K562 (cell line): Measurements from ENCODE around the gene SLC36A1. TPM values are rescaled to one million over a fixed set of nuclear protein-coding genes. Genes with fewer than 3 reads are reported as not detected.

ENCODE experiments used
- ATAC-seq: fragments of 200-7000 bp; cut with Tn5 transposase; 3 replicates; pipeline ENCODE4 v1.9.1; 2020; ENCODE audit warnings: moderate library complexity
- BruUV-seq: library from RNA; stranded (reverse); fragments of 400-500 nt; replicated peaks from 2 replicates; lab custom pipeline; 2021; lab: Mats Ljungman, UMichigan
- CTCF ChIA-PET: fragments of 300-600 bp; formaldehyde crosslinking; extraction: SDS; loops from one replicate; lab custom pipeline; 2021; ENCODE audit warnings: low intra/inter-chr PET ratio; lab: Yijun Ruan, JAX
- POLR2A ChIA-PET: fragments of 300-600, 350-650 bp; sonication (Branson Sonifier 250); formaldehyde crosslinking; extraction: SDS; loops from one replicate; lab custom pipeline; 2021; ENCODE audit warnings: antibody characterized with exemption, inconsistent platforms; lab: Yijun Ruan, JAX
- DNase-seq, 4 experiments: peaks; one replicate each; pipeline versions ENCODE4 v3.0.0 to v3.0.0-alpha.2; 2011 to 2018; ENCODE audit warnings: low spot score in 3 of 4, mixed read lengths in 3 of 4; ENCODE audit errors: extremely low read depth in 1 of 4
- FAIRE-seq: peaks from 2 replicates; lab custom pipeline; 2011; peaks lifted over from hg19 to GRCh38; lab: Jason Lieb, UNC
- H2AFZ ChIP-seq: 2 replicates; pipeline ENCODE4 v1.6.0; 2011; ENCODE audit warnings: low read depth, low read length, control low read depth, inconsistent platforms
- H3K27ac ChIP-seq: fragments of 200-600 bp; 3 replicates; pipeline ENCODE4 v1.8.0; 2011; ENCODE audit warnings: low read depth, mild to moderate bottlenecking, control low read depth, inconsistent platforms, low read length, moderate library complexity, mixed read lengths; ENCODE audit errors: extremely low read depth
- H3K27me3 ChIP-seq, 2 experiments: fragments of 300-600 bp in 1 of 2; 2 replicates in 1 of 2; 3 replicates in 1 of 2; pipeline versions ENCODE4 v1.6.0 to v1.8.0; 2011; ENCODE audit warnings: inconsistent platforms in 2 of 2, low read length in 2 of 2, mild to moderate bottlenecking in 1 of 2, mixed read lengths in 1 of 2, moderate library complexity in 1 of 2; ENCODE audit not compliant: control insufficient read depth in 2 of 2, insufficient read depth in 2 of 2
- H3K36me3 ChIP-seq: fragments of 300-600 bp; 3 replicates; pipeline ENCODE4 v1.8.0; 2011; ENCODE audit warnings: mild to moderate bottlenecking, low read length, inconsistent platforms; ENCODE audit not compliant: control insufficient read depth, insufficient read depth
- H3K4me1 ChIP-seq, 2 experiments: fragments of 200-600 bp in 1 of 2; replicated peaks in 1 of 2; 2 replicates in 1 of 2; 3 replicates in 1 of 2; pipeline versions ENCODE4 v1.5.1 to v1.8.0; 2011; ENCODE audit warnings: inconsistent platforms in 2 of 2, low read length in 2 of 2, mild to moderate bottlenecking in 1 of 2, mixed read lengths in 1 of 2, moderate library complexity in 1 of 2; ENCODE audit not compliant: control insufficient read depth in 2 of 2, insufficient read depth in 2 of 2
- H3K4me2 ChIP-seq: 2 replicates; pipeline ENCODE4 v1.6.1; 2011; ENCODE audit warnings: low read length, control low read depth, inconsistent platforms, mixed read lengths; ENCODE audit not compliant: insufficient read depth
- H3K4me3 ChIP-seq: fragments of 200-600 bp; sonication (generic), shearing (Covaris generic); 2 replicates; pipeline ENCODE4 v1.5.1; 2016; ENCODE audit warnings: control low read depth, inconsistent platforms
- H3K79me2 ChIP-seq: fragments of 200-600 bp; 3 replicates; pipeline ENCODE4 v1.8.0; 2011; ENCODE audit warnings: low read length, inconsistent platforms; ENCODE audit not compliant: control insufficient read depth, insufficient read depth
- H3K9ac ChIP-seq, 2 experiments: 2 replicates each; pipeline versions ENCODE4 v1.6.0 to v1.6.1; 2011; ENCODE audit warnings: low read depth in 2 of 2, low read length in 2 of 2, control low read depth in 1 of 2, inconsistent platforms in 1 of 2, mild to moderate bottlenecking in 1 of 2, mixed read lengths in 1 of 2; ENCODE audit not compliant: insufficient read depth in 1 of 2
- H3K9me1 ChIP-seq: one replicate; pipeline ENCODE4 v1.6.0; 2011; ENCODE audit warnings: inconsistent platforms, mild to moderate bottlenecking, low read length, moderate library complexity; ENCODE audit not compliant: control insufficient read depth, insufficient read depth
- H3K9me3 ChIP-seq: replicated peaks from 2 replicates; pipeline ENCODE4 v1.5.1; 2011; ENCODE audit warnings: low read depth, low read length, inconsistent platforms; ENCODE audit not compliant: control insufficient read depth, insufficient read depth
- H4K20me1 ChIP-seq: replicated peaks from 2 replicates; pipeline ENCODE4 v1.6.1; 2011; ENCODE audit warnings: low read length, inconsistent platforms, mixed read lengths; ENCODE audit not compliant: control insufficient read depth, insufficient read depth
- ARID1B ChIP-seq: fragments of 450-650 bp; IDR thresholded peaks from 2 replicates; pipeline ENCODE4 v1.6.1; 2016; ENCODE audit warnings: antibody characterized with exemption, mild to moderate bottlenecking, inconsistent platforms
- BMI1 ChIP-seq: fragments of 150-350 bp; IDR thresholded peaks from 2 replicates; pipeline ENCODE4 v1.6.1; 2014; ENCODE audit warnings: low read length
- ETV6 ChIP-seq, 3 experiments: fragments of 150-350 bp in 1 of 3; sonication (generic) in 1 of 3; formaldehyde crosslinking in 1 of 3; IDR thresholded peaks; 2 replicates each; pipeline versions ENCODE4 v1.6.1 to v1.8.0; 2014 to 2022; ENCODE audit warnings: borderline replicate concordance in 2 of 3, low read depth in 2 of 3, antibody characterized with exemption in 1 of 3, low read length in 1 of 3, mild to moderate bottlenecking in 1 of 3, missing genetic modification reagents in 1 of 3
- FOS ChIP-seq: IDR thresholded peaks from 3 replicates; pipeline ENCODE4 v1.6.1; 2011; ENCODE audit not compliant: insufficient read length; ENCODE audit errors: extremely low read depth
- HDAC2 ChIP-seq: fragments of 450-650 bp; IDR thresholded peaks from 2 replicates; pipeline ENCODE4 v1.6.1; 2016; ENCODE audit warnings: mild to moderate bottlenecking
- LARP7 ChIP-seq: fragments of 450-650 bp; IDR thresholded peaks from 2 replicates; pipeline ENCODE4 v1.6.1; 2016
- LCOR ChIP-seq: sonication (generic); formaldehyde crosslinking; IDR thresholded peaks from 2 replicates; pipeline ENCODE4 v1.8.0; 2022; ENCODE audit warnings: mild to moderate bottlenecking, missing genetic modification reagents
- RCOR1 ChIP-seq, 2 experiments: IDR thresholded peaks; 2 replicates each; pipeline ENCODE4 v1.6.1; 2012; ENCODE audit warnings: low read depth in 2 of 2, low read length in 2 of 2, borderline replicate concordance in 1 of 2, improper control_type of control experiment in 1 of 2
- TAL1 ChIP-seq: fragments of 450-650 bp; IDR thresholded peaks from 2 replicates; pipeline ENCODE4 v1.6.1; 2016; ENCODE audit warnings: mild to moderate bottlenecking
- ZNF445 ChIP-seq: fragments of 250-450 bp; sonication (Bioruptor Pico); IDR thresholded peaks from 2 replicates; pipeline ENCODE4 v1.4.0; 2020; ENCODE audit warnings: low read depth, mild to moderate bottlenecking, moderate library complexity
- ZNF668 ChIP-seq: fragments of 250-450 bp; sonication (Bioruptor Pico); IDR thresholded peaks from 2 replicates; pipeline ENCODE4 v1.8.0; 2022; ENCODE audit warnings: mild to moderate bottlenecking, inconsistent platforms
- ZNF699 ChIP-seq: fragments of 250-450 bp; sonication (Bioruptor Pico); IDR thresholded peaks from 2 replicates; pipeline ENCODE4 v1.8.0; 2021; ENCODE audit warnings: mild to moderate bottlenecking, moderate library complexity; ENCODE audit not compliant: insufficient replicate concordance
- WGBS: fragments of 100-300 bp; shearing (Covaris generic); methylation state at CpG from one replicate; pipeline ENCODE4 v1.1.6; 2016; ENCODE audit warnings: low coverage, mixed read lengths; ENCODE audit not compliant: insufficient coverage; ENCODE audit errors: missing lambda C conversion rate; 5-methylcytosine and 5-hydroxymethylcytosine counted together
- in situ Hi-C: fragments of 300-500 bp; cut with MboI; formaldehyde crosslinking; loops from 4 replicates; pipeline ENCODE4 v1.15.0; 2018; ENCODE audit warnings: inconsistent platforms, mixed read lengths
- intact Hi-C: fragments of 100-400 bp; cut with micrococcal nuclease; formaldehyde crosslinking; loops from 2 replicates; pipeline ENCODE4 v1.14.2; 2022
- polyA plus RNA-seq, 8 experiments: library from polyadenylated mRNA; depleted of rRNA in 4 of 8; stranded (reverse) in 5 of 8; unstranded in 3 of 8; fragments of >200 nt; fragmentation: Nextera tagmentation in 2 of 8; fragmentation: Illumina TruSeq in 1 of 8; extraction: Ambion mirVana in 2 of 8; extraction: Trizol in 1 of 8; gene quantifications; 2 replicates each; pipeline versions ENCODE4 v1.2.1 to v1.2.3, GENCODE V29; 2011 to 2014; ENCODE audit warnings: inconsistent platforms in 1 of 8, missing spikeins in 1 of 8
- total RNA-seq, 7 experiments: library from RNA; depleted of rRNA in 6 of 7; stranded (reverse); fragments of >200 nt in 6 of 7; fragmentation: Illumina TruSeq in 2 of 7; extraction: Trizol in 2 of 7; gene quantifications; 2 replicates each; pipeline versions ENCODE4 v1.2.1 to v1.2.3, GENCODE V29; 2011 to 2021; ENCODE audit warnings: low replicate concordance in 1 of 7
- TF ChIP-seq, protein P1 (sequence below): fragments of 250-450 bp; sonication (Bioruptor Pico); IDR thresholded peaks from 2 replicates; pipeline ENCODE4 v1.8.0; 2021; ENCODE audit warnings: moderate library complexity, mild to moderate bottlenecking, inconsistent platforms
- TF ChIP-seq, protein P2 (sequence below), 2 experiments: fragments of 450-650 bp; formaldehyde crosslinking in 1 of 2; IDR thresholded peaks; 2 replicates each; pipeline versions ENCODE4 v1.4.0 to v1.6.1; 2014 to 2020; ENCODE audit warnings: mild to moderate bottlenecking in 2 of 2, borderline replicate concordance in 1 of 2, low read depth in 1 of 2

SLC36A1 gene
- total and polyA plus RNA-seq, 9 of the 15 experiments (the other 6 are each of a cell fraction or from before 2014, with no cell fraction given) = 1.6 to 8.4 (median 4.6) TPM

DNA sequence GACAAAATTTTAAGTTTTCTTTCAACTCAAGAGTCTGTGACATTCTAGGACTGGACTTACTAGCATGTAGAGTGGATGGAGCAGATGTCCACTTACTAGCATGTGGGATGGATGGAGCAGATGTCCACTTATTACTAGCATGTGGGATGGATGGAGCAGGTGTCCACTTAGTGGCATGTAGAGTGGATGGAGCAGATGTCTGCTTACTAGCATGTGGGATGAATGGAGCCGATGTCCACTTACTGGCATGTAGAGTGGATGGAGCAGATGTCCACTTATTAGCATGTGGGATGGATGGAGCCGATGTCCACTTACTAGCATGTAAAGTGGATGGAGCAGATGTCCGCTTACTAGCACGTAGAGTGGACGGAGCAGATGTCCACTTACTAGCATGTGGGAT, 2.4 kb downstream of the SLC36A1 start (continued):
- TF ChIP-seq HDAC2 (no peak), ZNF445 (CRISPR knock-in tag) (no peak), BMI1 (no peak), FOS (no peak)
- TF ChIP-seq, protein P1, sequence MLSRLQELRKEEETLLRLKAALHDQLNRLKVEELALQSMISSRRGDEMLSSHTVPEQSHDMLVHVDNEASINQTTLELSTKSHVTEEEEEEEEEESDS (CRISPR knock-in tag) = no peak

DNA sequence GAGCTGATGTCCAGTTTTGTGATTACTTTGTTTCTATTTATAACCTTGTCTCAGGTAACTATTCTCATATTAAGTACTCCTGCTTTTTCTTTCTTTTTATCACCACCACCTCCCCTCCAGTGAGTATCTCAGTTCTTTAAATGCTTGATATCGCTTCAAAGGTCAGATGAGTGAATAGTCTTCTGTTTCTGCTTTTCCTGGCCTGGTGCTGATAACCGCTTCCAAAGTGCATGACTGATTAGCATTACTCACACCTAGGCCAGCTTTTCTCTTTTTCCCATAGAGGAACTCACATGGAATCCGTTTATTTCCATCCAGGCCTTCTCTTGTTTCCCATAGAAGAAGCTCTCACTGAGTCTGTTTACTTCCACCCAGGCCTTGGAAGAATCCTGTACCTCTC, 3.2 kb downstream of the SLC36A1 start:
- FAIRE-seq (no peak), ATAC-seq (no peak), DNase-seq (no peak)
- ChIA-PET POLR2A (interaction anchor here (0.7 kb wide), 1 partner anchor 9 kb away, joined by 4 read pairs; no protein-coding TSS in a partner anchor), CTCF (no interaction called here)
- 24% methylated on average over 3 of the region's 3 CpGs for WGBS
- Histone ChIP-seq H3K9me1 (no peaks in the 10 kb centered on the region), H3K36me3 (0 out of 3 replicates have a peak, but pooled peaks cover 4% of the 10 kb centered on the region), H3K4me3 (no peak overlapping the region), H3K4me1 (peaks cover 10 to 18% of the 10 kb centered on the region in 2 experiments; a peak in 3 of 5 replicates), H3K27ac (no peak overlapping the region), H2AFZ (no peak overlapping the region), H3K9me3 (no peaks in the 10 kb centered on the region), H3K4me2 (no peak overlapping the region; the same call in 1 of the 2 replicates), H3K27me3 (no peaks in the 10 kb centered on the region), H4K20me1 (no peaks in the 10 kb centered on the region; the same call in 1 of the 2 replicates), H3K79me2 (peaks cover 30% of the 10 kb centered on the region), H3K9ac (no peak overlapping the region)
- in situ Hi-C loops (no loop called here), intact Hi-C loops (no loop called here)
- no TSS peak for BruUV-seq
- TF ChIP-seq ZNF668 (CRISPR knock-in tag) (no peak), LARP7 (no peak), ETV6 (IDR thresholded peaks at IDR 0.05; ENCODE audit: borderline replicate concordance in 1 of 2, low read depth in 2 of 2, low read length in 1 of 2) (no peak), ETV6 (CRISPR knock-in tag; IDR thresholded peaks at IDR 0.05; ENCODE audit: borderline replicate concordance) (no peak), TAL1 (peak; percentile 34), ZNF699 (no peak), RCOR1 (IDR thresholded peaks at IDR 0.05; ENCODE audit: borderline replicate concordance in 1 of 2, low read depth in 2 of 2, low read length in 2 of 2) (no peak), LCOR (no peak), ARID1B (peak; percentile 47)
- TF ChIP-seq, protein P2, sequence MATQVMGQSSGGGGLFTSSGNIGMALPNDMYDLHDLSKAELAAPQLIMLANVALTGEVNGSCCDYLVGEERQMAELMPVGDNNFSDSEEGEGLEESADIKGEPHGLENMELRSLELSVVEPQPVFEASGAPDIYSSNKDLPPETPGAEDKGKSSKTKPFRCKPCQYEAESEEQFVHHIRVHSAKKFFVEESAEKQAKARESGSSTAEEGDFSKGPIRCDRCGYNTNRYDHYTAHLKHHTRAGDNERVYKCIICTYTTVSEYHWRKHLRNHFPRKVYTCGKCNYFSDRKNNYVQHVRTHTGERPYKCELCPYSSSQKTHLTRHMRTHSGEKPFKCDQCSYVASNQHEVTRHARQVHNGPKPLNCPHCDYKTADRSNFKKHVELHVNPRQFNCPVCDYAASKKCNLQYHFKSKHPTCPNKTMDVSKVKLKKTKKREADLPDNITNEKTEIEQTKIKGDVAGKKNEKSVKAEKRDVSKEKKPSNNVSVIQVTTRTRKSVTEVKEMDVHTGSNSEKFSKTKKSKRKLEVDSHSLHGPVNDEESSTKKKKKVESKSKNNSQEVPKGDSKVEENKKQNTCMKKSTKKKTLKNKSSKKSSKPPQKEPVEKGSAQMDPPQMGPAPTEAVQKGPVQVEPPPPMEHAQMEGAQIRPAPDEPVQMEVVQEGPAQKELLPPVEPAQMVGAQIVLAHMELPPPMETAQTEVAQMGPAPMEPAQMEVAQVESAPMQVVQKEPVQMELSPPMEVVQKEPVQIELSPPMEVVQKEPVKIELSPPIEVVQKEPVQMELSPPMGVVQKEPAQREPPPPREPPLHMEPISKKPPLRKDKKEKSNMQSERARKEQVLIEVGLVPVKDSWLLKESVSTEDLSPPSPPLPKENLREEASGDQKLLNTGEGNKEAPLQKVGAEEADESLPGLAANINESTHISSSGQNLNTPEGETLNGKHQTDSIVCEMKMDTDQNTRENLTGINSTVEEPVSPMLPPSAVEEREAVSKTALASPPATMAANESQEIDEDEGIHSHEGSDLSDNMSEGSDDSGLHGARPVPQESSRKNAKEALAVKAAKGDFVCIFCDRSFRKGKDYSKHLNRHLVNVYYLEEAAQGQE (IDR thresholded peaks at IDR 0.05; ENCODE audit: borderline replicate concordance) = no peak
- TF ChIP-seq, protein P2 (CRISPR knock-in tag; IDR thresholded peaks at IDR 0.05; ENCODE audit: low read depth) = no peak
